A549 (cell line): Measurements from ENCODE around the gene ATP10A.

ENCODE experiments used
- CEBPB ChIP-seq, 2 experiments: fragments of >200 bp in 1 of 2; sonication (Bioruptor Twin) in 1 of 2; formaldehyde crosslinking in 1 of 2; IDR thresholded peaks; 2 replicates each; pipeline ENCODE4 v1.6.1; 2012 to 2016
- MAFK ChIP-seq: fragments of 450-650 bp; IDR thresholded peaks from 2 replicates; pipeline ENCODE4 v1.6.1; 2014; ENCODE audit not compliant: partially characterized antibody
- POLR2A ChIP-seq: IDR thresholded peaks from 2 replicates; pipeline ENCODE4 v1.6.1; 2012; ENCODE audit warnings: mild to moderate bottlenecking, low read length
- POLR2AphosphoS2 ChIP-seq: conservative IDR thresholded peaks from 2 replicates; pipeline ENCODE4 v1.6.1; 2012; ENCODE audit warnings: low read length, improper control_type of control experiment, inconsistent platforms
- RFX5 ChIP-seq: fragments of 450-650 bp; IDR thresholded peaks from 2 replicates; pipeline ENCODE4 v1.7.1; 2014; ENCODE audit warnings: antibody characterized with exemption, mild to moderate bottlenecking, moderate library complexity
- RNF2 ChIP-seq: fragments of 200-600 bp; sonication (generic); IDR thresholded peaks from 2 replicates; pipeline ENCODE4 v1.6.1; 2016; ENCODE audit warnings: low read depth, mild to moderate bottlenecking, antibody characterized with exemption, moderate library complexity, borderline replicate concordance
- SMC3 ChIP-seq: fragments of >200 bp; sonication (Bioruptor Twin); formaldehyde crosslinking; IDR thresholded peaks from 3 replicates; pipeline ENCODE4 v1.6.1; 2018; ENCODE audit warnings: inconsistent platforms
- SREBF2 ChIP-seq: fragments of 450-650 bp; IDR thresholded peaks from 2 replicates; pipeline ENCODE4 v1.6.1; 2014; ENCODE audit warnings: mild to moderate bottlenecking, moderate library complexity
- ZC3H11A ChIP-seq: fragments of 450-650 bp; IDR thresholded peaks from 2 replicates; pipeline ENCODE4 v1.6.1; 2014; ENCODE audit warnings: antibody characterized with exemption, mild to moderate bottlenecking
- TF ChIP-seq, protein P1 (sequence below): fragments of >200 bp; sonication (Bioruptor Twin); formaldehyde crosslinking; IDR thresholded peaks from 3 replicates; pipeline ENCODE4 v1.5.1; 2016
- TF ChIP-seq, protein P2 (sequence below): fragments of 450-650 bp; IDR thresholded peaks from 2 replicates; pipeline ENCODE4 v1.6.1; 2014; ENCODE audit warnings: antibody characterized with exemption

DNA sequence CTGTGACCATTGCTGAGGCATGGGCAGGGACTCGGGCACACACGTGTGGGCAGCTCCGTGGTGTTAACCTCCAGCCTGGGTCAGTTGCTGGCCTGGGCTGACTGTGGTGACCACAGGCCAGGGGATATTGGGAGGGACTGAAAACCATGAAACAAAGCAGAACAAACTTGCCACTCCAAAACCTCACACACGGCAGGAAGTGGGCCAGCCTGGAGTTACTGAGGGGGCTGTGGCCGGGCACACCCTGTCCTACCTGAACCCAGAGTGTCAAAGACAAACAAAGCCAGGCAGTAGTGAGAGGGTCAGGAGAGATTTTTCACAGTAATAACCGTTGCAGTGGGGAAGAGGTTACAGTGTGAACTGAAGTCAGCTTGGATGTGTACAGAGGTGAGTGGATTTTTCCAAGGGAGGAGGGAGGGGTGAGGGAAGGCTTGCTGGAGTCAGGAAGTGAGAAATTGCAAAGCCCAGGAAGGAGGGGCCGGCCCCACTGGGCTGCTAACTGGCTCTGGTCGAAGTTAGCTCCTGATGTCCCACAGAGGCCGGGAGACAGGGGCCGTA lies 40.0 kb upstream of the ATP10A start:
- TF ChIP-seq, protein P1, sequence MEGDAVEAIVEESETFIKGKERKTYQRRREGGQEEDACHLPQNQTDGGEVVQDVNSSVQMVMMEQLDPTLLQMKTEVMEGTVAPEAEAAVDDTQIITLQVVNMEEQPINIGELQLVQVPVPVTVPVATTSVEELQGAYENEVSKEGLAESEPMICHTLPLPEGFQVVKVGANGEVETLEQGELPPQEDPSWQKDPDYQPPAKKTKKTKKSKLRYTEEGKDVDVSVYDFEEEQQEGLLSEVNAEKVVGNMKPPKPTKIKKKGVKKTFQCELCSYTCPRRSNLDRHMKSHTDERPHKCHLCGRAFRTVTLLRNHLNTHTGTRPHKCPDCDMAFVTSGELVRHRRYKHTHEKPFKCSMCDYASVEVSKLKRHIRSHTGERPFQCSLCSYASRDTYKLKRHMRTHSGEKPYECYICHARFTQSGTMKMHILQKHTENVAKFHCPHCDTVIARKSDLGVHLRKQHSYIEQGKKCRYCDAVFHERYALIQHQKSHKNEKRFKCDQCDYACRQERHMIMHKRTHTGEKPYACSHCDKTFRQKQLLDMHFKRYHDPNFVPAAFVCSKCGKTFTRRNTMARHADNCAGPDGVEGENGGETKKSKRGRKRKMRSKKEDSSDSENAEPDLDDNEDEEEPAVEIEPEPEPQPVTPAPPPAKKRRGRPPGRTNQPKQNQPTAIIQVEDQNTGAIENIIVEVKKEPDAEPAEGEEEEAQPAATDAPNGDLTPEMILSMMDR, result no peak
- no peak for TF ChIP-seq RFX5
- TF ChIP-seq POLR2A, result no peak
- no peak for TF ChIP-seq MAFK
- no peak for TF ChIP-seq POLR2AphosphoS2
- TF ChIP-seq CEBPB (IDR thresholded peaks at IDR 0.05), result no peak
- TF ChIP-seq RNF2, result no peak
- no peak for TF ChIP-seq SMC3
- no peak for TF ChIP-seq ZC3H11A
- TF ChIP-seq SREBF2, result no peak
- TF ChIP-seq, protein P2, sequence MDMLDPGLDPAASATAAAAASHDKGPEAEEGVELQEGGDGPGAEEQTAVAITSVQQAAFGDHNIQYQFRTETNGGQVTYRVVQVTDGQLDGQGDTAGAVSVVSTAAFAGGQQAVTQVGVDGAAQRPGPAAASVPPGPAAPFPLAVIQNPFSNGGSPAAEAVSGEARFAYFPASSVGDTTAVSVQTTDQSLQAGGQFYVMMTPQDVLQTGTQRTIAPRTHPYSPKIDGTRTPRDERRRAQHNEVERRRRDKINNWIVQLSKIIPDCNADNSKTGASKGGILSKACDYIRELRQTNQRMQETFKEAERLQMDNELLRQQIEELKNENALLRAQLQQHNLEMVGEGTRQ, result no peak
